A673 (cell line): ENCODE measurements around the gene PPP1R26.

ENCODE experiments used
- EZH2 ChIP-seq: fragments of 200-600 bp; sonication (generic); IDR thresholded peaks from 2 replicates; pipeline ENCODE4 v1.6.1; 2017; ENCODE audit warnings: borderline replicate concordance, low read depth, mild to moderate bottlenecking, mixed read lengths, antibody characterized with exemption, low read length; ENCODE audit not compliant: poor library complexity, severe bottlenecking
- TF ChIP-seq, protein P1 (sequence below): fragments of 300-800, 200-600 bp; sonication (generic); conservative IDR thresholded peaks from 2 replicates; pipeline ENCODE4 v1.5.1; 2017; ENCODE audit warnings: low read depth, mild to moderate bottlenecking, antibody characterized with exemption, low read length, moderate library complexity, mixed read lengths

DNA sequence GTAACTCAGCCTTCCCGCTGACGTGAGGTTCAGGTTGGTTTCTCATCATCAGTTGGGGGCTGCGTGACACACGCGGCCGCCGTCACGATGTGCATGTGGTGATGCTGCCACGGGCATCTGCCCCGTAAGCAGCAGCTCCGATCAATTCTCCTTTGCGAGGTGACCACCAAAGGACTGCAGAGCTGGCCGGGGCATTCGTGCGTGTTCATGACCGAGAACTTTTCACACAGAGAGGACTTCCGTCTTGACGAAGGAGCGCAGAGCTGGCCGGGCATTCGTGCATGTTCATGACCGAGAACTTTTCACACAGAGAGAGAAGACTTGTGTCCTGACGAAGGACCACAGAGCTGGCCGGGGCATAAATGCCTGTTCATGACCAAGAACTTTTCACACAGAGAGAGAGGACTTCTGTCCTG, 37.8 kb downstream of the PPP1R26 start:
- TF ChIP-seq, protein P1, sequence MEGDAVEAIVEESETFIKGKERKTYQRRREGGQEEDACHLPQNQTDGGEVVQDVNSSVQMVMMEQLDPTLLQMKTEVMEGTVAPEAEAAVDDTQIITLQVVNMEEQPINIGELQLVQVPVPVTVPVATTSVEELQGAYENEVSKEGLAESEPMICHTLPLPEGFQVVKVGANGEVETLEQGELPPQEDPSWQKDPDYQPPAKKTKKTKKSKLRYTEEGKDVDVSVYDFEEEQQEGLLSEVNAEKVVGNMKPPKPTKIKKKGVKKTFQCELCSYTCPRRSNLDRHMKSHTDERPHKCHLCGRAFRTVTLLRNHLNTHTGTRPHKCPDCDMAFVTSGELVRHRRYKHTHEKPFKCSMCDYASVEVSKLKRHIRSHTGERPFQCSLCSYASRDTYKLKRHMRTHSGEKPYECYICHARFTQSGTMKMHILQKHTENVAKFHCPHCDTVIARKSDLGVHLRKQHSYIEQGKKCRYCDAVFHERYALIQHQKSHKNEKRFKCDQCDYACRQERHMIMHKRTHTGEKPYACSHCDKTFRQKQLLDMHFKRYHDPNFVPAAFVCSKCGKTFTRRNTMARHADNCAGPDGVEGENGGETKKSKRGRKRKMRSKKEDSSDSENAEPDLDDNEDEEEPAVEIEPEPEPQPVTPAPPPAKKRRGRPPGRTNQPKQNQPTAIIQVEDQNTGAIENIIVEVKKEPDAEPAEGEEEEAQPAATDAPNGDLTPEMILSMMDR = no peak
- TF ChIP-seq EZH2 = no peak
